Esophagus muscularis mucosa (tissue), 4 donors: ENCODE results near the gene LRRC61. TPM values are rescaled to one million over a fixed set of nuclear protein-coding genes. Genes with fewer than 3 reads are reported as not detected.

Experiments
- DNase-seq: peaks from one replicate; pipeline ENCODE4 v3.0.0-alpha.2; 2017; ENCODE audit errors: extremely low spot score
- H3K27ac ChIP-seq, 4 donors: fragments of 200-600 bp; sonication (generic); replicated peaks in 1 of 4; 1 replicate in 3 of 4; 2 replicates in 1 of 4; pipeline ENCODE4 v1.5.1; 2016 to 2019; ENCODE audit warnings: mild to moderate bottlenecking in 1 of 4
- H3K27me3 ChIP-seq, 4 donors: fragments of 200-600 bp; sonication (generic); one replicate each; pipeline versions ENCODE4 v1.5.1 to v1.6.0; 2016 to 2019
- H3K36me3 ChIP-seq, 4 donors: fragments of 200-600 bp; sonication (generic); one replicate each; pipeline ENCODE4 v1.5.1; 2016 to 2019
- H3K4me1 ChIP-seq, 4 donors: fragments of 200-600 bp; sonication (generic); one replicate each; pipeline ENCODE4 v1.5.1; 2016 to 2019
- H3K4me3 ChIP-seq, 4 donors: fragments of 200-600 bp; sonication (generic); 1 replicate in 2 of 4; 2 replicates in 2 of 4; pipeline ENCODE4 v1.5.1; 2016 to 2019; ENCODE audit warnings: mild to moderate bottlenecking in 4 of 4, moderate library complexity in 1 of 4
- H3K9me3 ChIP-seq, 4 donors: fragments of 200-600 bp; sonication (generic); 1 replicate in 3 of 4; 2 replicates in 1 of 4; pipeline ENCODE4 v1.5.1; 2016 to 2019
- CTCF ChIP-seq, 3 experiments: fragments of 200-600 bp in 2 of 3; fragments of 450-650 bp in 1 of 3; sonication (generic) in 2 of 3; IDR thresholded peaks; one replicate each; pipeline ENCODE4 v1.5.1; 2017 to 2019; ENCODE audit warnings: antibody characterized with exemption in 3 of 3, mild to moderate bottlenecking in 2 of 3, moderate library complexity in 1 of 3
- EP300 ChIP-seq: sonication (generic); formaldehyde crosslinking; IDR thresholded peaks from one replicate; pipeline ENCODE4 v1.6.1; 2017; ENCODE audit warnings: antibody characterized with exemption
- POLR2A ChIP-seq: fragments of 450-650 bp; IDR thresholded peaks from one replicate; pipeline ENCODE4 v1.6.1; 2017; ENCODE audit warnings: antibody characterized with exemption, moderate library complexity, mild to moderate bottlenecking, low read depth
- POLR2AphosphoS5 ChIP-seq, 2 donors: sonication (generic); formaldehyde crosslinking; IDR thresholded peaks; one replicate each; pipeline ENCODE4 v1.6.1; 2017; ENCODE audit warnings: antibody characterized with exemption in 2 of 2
- WGBS: methylation state at CpG from one replicate; pipeline ENCODE4 v1.1.5; 2018; 5-methylcytosine and 5-hydroxymethylcytosine counted together
- intact Hi-C: fragments of 100-400 bp; cut with DNase I; formaldehyde crosslinking; loops from one replicate; pipeline ENCODE4 v1.15.1; 2023
- total RNA-seq, 4 donors: library from RNA; depleted of rRNA; stranded (reverse); fragments of >200 nt; gene quantifications; one replicate each; pipeline versions ENCODE4 v1.1.0 to v1.2.1, GENCODE V29; 2016

The LRRC61 gene
- total RNA-seq, 4 donors from 2014 or later: 7.9 to 16.5 (median 12.4) TPM

GRCh38 chr7:150358988-150359621, 36.0 kb downstream of the LRRC61 start:
- H3K36me3 ChIP-seq: no peaks in the 10 kb centered on the region
- no peaks in the 10 kb centered on the region for H3K27me3 ChIP-seq
- H3K4me3 ChIP-seq: no peak overlapping the region
- no peak for TF ChIP-seq POLR2A
- no peak for TF ChIP-seq POLR2AphosphoS5 (IDR thresholded peaks at IDR 0.05)
- TF ChIP-seq EP300: no peak
- DNase-seq: no peak
- no peak overlapping the region for H3K27ac ChIP-seq
- intact Hi-C loops: no loop called here
- 92% methylated on average over 4 of the region's 4 CpGs for WGBS
- H3K4me1 ChIP-seq: peaks cover 0 to 25% (median 21%) of the 10 kb centered on the region in 4 donors
- no peaks in the 10 kb centered on the region for H3K9me3 ChIP-seq

- no peak for DNase-seq
- no peak overlapping the region for H3K4me3 ChIP-seq
- TF ChIP-seq POLR2AphosphoS5 (IDR thresholded peaks at IDR 0.05): no peak
- no peak for TF ChIP-seq CTCF (IDR thresholded peaks at IDR 0.05)
- no peak for TF ChIP-seq EP300
- TF ChIP-seq POLR2A: no peak
- H3K9me3 ChIP-seq: no peaks in the 10 kb centered on the region
- intact Hi-C loops: no loop called here
- H3K36me3 ChIP-seq: no peaks in the 10 kb centered on the region
- no peaks in the 10 kb centered on the region for H3K27me3 ChIP-seq
- WGBS: 94% methylated on average over 2 of the region's 2 CpGs
- H3K27ac ChIP-seq: no peak overlapping the region
- peaks cover 0 to 25% (median 19%) of the 10 kb centered on the region in 4 donors for H3K4me1 ChIP-seq
Observed at GRCh38 chr7:150359622-150360362, 36.6 kb downstream of the LRRC61 start.

- no peak for DNase-seq
- intact Hi-C loops: no loop called here
- 75% methylated on average over 5 of the region's 5 CpGs for WGBS
- no peak overlapping the region for H3K27ac ChIP-seq
- H3K9me3 ChIP-seq: no peaks in the 10 kb centered on the region
- no peak overlapping the region for H3K4me3 ChIP-seq
- no peaks in the 10 kb centered on the region for H3K36me3 ChIP-seq
- no peaks in the 10 kb centered on the region for H3K27me3 ChIP-seq
- peaks cover 0 to 20% (median 16%) of the 10 kb centered on the region in 4 donors for H3K4me1 ChIP-seq
- no peak for TF ChIP-seq POLR2AphosphoS5 (IDR thresholded peaks at IDR 0.05)
Observed at GRCh38 chr7:150360363-150361058, 37.4 kb downstream of the LRRC61 start.

- H3K9me3 ChIP-seq: no peaks in the 10 kb centered on the region
- intact Hi-C loops: no loop called here
- H3K4me3 ChIP-seq: no peak overlapping the region
- peak overlapping the region in 3 of 4 donors; percentile 24 to 61 (median 47) for H3K27ac ChIP-seq
- DNase-seq: no peak
- TF ChIP-seq POLR2A (no peak), POLR2AphosphoS5 (IDR thresholded peaks at IDR 0.05) (no peak), EP300 (no peak), CTCF (IDR thresholded peaks at IDR 0.05) (no peak)
- H3K36me3 ChIP-seq: no peaks in the 10 kb centered on the region
- 58% methylated on average over 7 of the region's 7 CpGs for WGBS
- no peaks in the 10 kb centered on the region for H3K27me3 ChIP-seq
- H3K4me1 ChIP-seq: peaks cover 0 to 19% (median 16%) of the 10 kb centered on the region in 4 donors
Observed at GRCh38 chr7:150361402-150361801, 38.2 kb downstream of the LRRC61 start.

GRCh38 chr7:150361807-150362621, 38.9 kb downstream of the LRRC61 start:
- DNase-seq: no peak
- peak overlapping the region in 3 of 4 donors; percentile 24 to 61 (median 47) for H3K27ac ChIP-seq
- 62% methylated on average over 18 of the region's 18 CpGs for WGBS

More at GRCh38 chr7:150361807-150362621, 38.9 kb downstream of the LRRC61 start:
- Histone ChIP-seq H3K4me3 (no peak overlapping the region), H3K27me3 (no peaks in the 10 kb centered on the region), H3K36me3 (no peaks in the 10 kb centered on the region), H3K9me3 (no peaks in the 10 kb centered on the region), H3K4me1 (peaks cover 0 to 19% (median 16%) of the 10 kb centered on the region in 4 donors)
- TF ChIP-seq POLR2AphosphoS5 (IDR thresholded peaks at IDR 0.05) (no peak), CTCF (IDR thresholded peaks at IDR 0.05) (no peak), EP300 (no peak), POLR2A (no peak)
- intact Hi-C loops: no loop called here
